HG03097 (cell line): ENCODE data around the gene CDX4.
"Not testable (repeated sequence)": the region's sequence is repeated elsewhere in the genome, so short reads cannot be mapped to it uniquely, and the experiment has no call there.

Source experiments
- ATAC-seq: cut with Tn5 transposase; IDR thresholded peaks from one replicate; pipeline ENCODE4 v1.9.1; 2021; ENCODE audit not compliant: unreplicated experiment, low FRiP score

Gene CDX4, protein sequence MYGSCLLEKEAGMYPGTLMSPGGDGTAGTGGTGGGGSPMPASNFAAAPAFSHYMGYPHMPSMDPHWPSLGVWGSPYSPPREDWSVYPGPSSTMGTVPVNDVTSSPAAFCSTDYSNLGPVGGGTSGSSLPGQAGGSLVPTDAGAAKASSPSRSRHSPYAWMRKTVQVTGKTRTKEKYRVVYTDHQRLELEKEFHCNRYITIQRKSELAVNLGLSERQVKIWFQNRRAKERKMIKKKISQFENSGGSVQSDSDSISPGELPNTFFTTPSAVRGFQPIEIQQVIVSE

DNA sequence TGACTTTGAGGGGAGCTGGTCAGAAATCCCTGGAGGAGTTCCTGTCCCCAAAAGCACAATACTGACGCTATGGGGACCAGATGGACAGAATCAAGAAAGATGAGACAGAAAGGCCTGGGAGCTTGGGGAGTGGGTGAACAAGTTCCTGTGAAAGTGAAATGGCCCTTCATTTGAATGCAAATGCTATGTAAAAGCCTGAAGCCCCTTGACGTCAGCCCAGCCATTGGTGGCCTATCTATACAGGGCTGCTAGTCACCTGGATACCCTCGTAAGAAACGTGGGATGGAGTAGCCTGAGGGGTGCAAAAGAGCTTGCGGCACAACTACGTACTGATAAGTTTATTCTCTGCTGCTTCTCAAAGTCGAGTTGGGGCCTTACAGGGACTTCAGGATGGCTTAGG, at the start of gene CDX4:
Gene CDX4, plus strand, starts transcription at position 223 of the 400 bp plus-strand sequence. CDS start 201 bp downstream, outside the sequence.
- no peak for ATAC-seq

DNA sequence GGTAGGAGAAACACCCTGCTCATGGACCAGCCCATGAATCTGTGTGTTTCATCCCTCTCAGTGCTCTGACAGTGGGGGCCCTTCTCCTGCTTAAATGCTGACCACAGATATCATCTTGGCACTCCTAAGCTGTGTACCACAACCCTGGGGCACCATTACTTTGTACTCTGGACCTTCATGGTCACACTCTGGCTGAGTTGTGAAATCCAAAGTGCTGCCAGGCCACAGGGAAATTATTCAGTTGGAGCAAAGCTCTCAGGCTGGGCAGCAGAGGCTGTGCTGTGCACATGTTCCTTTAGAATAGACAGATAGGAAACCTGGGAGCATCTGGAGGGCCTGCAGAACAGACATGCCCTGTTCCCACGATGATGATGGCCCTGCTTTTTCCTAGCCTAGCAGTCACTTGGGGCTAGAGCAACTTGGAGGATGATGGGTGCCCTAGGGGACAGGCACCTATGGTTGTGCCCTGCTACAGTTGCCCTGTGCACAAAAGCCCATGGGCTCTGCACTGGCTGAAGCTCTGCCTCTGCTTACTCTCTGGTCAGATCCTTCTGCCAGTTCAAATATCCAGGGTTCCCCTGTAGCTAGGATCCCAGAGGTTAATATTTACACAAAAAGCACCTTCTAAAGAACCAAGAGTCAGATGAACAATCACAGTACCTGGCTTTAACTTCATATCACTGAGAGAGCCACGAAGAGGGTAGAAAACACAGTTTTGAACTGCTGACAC, 48.5 kb upstream of the CDX4 start:
- ATAC-seq = no peak

DNA sequence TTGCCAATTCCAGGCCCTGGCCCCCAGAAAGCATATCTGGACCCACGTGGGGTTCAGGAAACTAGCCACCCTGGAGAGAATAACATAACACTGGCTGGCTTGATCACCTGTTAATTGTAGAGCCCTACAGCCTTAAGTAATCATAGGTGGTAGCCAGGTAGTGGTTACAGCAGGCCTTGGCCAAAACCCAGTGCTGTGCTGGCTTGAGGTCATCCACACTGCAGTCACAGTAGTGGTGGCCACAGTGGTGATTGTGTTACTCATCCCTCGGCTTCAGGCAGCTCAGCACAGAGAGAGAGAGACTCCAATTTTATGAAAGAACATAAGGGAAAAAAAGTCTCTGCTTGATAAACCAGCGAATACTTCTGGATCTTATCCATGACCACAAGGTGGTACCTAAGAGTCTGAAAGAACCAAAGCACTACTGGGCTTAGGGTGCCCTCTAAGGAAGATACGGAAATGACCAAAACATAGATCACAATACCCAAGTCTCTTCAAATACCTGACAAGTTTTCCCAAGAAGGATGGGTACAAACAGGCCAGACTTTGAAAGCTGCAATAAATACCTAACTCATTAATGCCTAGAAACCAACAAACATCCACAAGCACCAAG, 46.6 kb upstream of the CDX4 start:
- no peak for ATAC-seq

DNA sequence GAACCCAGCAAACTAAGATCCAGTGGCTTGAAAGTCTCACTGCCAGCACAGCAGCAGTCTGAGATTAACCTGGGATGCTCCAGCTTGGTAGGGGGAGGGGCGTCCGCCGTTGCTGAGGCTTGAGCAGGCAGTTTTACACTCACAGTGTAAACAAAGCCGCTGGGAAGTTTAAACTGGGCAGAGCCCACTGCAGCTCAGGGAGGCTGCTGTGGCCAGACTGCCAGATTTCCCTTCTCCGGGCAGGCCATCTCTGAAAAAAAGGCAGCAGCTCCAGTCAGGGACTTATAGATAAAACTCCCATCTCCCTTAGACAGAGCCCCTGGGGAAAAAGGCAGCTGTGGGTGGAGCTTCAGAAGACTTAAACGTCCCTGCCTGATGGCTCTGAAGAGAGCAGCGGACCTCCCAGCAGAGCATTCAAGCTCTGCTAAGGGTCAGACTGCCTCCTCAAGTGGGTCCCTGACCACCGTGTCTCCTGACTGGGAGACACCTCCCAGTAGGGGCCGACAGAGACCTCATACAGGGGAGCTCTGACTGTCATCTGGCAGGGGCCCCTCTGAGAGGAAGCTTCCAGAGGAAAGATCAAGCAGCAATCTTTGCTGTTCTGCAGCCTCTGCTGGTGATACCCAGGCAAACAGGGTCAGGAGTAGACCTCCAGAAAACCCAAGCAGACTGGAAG, 45.1 kb upstream of the CDX4 start:
- no peak for ATAC-seq

DNA sequence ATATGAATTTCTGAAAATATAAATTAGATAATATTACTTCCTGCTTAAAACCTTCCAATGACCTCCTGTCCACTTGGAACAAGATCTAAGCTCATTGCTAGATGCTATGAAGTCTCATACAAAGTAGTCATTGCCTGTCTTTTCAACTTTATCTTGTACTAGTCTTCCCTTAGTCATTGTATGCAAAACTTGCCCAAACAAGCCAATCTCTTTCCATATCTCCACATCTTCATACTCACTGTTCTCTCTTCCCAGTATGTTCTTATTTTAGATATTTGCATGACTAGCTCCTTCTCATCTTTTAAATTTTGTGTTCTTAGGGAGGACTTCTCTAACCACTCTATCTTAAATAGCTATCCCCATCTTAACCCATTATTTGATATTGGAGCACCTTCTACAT, 33.9 kb upstream of the CDX4 start:
- no peak for ATAC-seq

DNA sequence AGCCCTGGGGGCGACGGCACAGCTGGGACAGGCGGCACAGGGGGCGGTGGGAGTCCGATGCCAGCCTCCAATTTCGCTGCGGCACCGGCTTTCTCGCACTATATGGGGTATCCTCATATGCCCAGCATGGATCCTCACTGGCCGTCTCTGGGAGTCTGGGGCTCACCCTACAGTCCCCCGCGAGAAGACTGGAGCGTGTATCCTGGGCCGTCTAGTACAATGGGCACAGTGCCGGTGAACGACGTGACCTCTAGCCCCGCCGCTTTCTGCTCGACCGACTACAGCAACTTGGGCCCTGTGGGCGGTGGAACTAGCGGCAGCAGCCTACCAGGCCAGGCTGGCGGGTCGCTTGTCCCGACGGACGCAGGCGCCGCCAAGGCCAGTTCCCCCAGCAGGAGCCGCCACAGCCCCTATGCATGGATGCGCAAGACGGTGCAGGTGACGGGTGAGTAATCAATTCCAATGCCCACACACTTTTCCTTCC, 500 bp downstream of the CDX4 start:
- no peak for ATAC-seq

DNA sequence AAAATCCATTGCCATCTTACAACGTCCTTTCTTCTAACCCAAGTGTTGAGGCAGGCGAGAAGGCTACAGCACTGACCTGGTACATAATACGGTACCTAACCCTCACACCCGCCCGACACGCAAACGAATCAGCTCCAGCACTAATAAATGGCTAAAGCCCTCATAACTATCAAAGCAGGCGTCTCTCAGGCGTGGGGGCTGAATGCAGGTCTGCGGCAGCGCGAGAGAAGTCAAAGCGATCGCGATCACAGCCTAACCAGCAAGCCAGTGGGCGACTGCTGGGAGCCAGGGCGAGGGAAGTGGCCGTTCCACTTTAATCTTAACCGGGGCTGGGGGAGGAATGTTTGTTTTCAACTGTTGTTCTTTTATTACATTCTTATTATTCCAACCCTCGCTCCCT, 1.5 kb downstream of the CDX4 start:
- no peak for ATAC-seq

DNA sequence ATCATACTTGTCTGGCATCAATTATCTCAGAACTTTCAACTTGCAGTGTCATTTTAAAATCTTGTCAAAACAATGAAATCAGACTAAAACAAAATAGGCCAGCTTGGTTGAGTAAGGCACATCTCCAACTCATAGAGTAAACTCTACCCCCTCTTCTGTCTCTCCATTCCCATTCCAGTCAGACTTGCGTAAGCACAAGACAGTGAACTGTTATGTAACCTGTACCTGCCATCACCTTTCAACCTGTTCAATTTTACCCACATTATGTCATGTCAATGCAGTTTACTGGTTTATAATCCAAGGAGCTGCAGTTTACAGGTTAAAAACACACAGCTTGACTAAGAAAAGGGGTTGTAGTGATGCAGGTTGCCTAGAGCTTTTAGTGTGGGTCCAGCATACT, 8.3 kb downstream of the CDX4 start:
- ATAC-seq = no peak

DNA sequence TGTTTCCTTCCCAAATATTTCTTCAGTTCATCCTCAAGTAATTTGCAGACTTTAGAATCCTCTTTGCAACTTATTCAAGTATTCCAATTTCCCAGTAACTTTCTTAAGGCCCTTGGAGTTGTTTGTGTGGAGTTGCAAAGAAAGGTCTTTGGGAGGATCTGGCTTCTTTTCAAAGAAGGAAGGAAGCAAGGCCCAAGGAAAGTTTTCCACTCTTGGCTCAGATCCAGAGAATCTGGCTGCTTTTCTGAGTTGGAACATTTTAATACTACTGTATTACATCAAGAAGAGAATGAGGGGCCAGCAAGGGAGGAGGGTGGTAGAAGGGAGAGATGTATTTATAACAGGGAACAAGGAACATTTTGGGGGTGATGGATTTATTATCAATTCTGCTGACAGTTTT, 10.5 kb downstream of the CDX4 start:
- no peak for ATAC-seq

DNA sequence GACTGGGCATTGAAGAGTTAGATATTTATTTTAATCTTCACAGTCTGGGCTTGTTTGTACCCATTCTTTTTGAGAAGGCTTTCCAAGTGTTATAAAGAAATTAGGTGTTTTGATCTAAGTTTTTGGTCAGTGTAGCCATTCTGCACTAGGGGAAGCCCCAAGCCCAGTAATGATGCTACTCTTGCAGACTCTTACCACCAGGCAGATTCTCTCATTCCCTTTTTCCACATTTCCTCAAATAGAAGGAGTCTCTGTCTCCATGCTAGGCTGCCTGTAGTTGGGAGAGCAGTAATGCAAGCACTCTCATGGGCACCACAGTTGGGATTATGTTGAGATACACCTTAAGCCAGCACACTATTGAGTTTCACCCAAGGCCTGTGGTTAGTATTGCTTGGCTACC, 21.5 kb downstream of the CDX4 start:
- no peak for ATAC-seq

DNA sequence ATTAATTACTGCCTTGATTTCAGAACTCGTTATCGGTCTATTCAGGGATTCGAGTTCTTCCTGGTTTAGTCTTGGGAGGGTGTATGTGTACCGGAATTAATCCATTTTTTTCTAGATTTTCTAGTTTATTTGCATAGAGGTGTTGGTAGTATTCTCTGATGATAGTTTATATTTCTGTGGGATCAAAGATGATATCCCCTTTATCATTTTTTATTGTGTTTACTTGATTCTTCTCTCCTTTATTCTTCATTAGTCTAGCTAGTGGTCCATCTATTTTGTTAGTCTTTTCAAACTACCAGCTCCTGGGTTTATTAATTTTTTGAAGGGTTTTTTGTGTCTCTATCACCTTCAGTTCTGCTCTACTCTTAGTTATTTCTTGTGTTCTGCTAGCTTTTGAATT, 32.1 kb downstream of the CDX4 start:
- no peak for ATAC-seq

DNA sequence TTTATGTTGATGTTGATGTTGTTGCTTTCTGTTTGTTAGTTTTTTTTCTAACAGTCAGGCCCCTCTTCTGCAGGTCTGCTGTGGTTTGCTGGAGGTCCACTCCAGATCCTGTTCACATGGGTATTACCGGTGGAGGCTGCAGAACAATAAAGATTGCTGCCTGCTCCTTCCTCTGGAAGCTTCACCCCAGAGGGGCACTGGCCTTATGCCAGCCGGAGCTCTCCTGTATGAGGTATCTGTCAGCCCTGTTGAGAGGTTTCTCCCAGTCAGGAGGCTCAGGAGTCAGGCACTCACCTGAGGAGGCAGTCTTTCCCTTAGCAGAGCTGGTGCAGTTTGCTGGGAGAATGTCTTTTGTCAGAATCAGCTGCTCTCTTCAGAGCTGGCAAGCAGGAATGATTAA, 34.7 kb downstream of the CDX4 start:
- ATAC-seq = no peak

DNA sequence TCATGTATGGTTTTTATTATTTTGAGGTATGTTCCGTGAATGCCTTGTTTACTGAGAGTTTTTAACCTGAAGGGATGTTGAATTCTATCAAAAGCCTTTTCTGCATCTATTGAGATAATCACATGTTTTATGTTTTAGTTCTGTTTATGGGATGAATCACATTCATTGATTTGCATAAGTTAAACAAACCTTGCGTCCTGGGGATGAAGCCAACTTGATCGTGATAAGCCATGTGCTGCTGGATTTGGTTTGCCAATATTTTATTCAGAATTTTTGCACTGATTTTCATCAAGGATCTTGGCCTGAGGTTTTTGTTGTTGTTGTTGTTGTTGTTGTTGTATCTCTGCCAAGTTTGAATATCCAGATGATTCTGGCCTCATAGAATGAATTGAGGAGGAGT, 43.8 kb downstream of the CDX4 start:
- no peak for ATAC-seq

DNA sequence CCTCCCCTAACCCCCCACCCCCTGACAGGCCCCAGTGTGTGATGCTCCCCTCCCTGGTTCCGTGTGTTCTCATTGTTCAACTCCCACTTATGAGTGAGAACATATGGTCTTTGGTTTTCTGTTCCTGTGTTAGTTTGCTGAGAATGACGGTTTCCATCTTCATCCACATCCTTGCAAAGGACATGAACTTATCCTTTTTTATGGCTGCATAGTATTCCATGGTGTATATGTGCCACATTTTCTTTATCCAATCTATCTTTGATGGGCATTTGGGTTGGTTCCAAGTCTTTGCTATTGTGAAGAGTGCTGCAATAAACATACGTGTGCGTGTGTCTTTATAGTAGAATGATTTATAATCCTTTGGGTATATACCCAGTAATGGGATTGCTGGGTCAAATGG, 45.3 kb downstream of the CDX4 start:
- ATAC-seq = not testable (repeated sequence)
